ENCODE measurements around the gene ARNT2.
"Not testable (repeated sequence)": the region's sequence is repeated elsewhere in the genome, so short reads cannot be mapped to it uniquely, and the experiment has no call there.

Gene ARNT2

GRCh38 chr15:80495401-80495942 is 91.3 kb downstream of the ARNT2 start:
- DNase-seq = no peak

GRCh38 chr15:80496096-80496495 is 91.9 kb downstream of the ARNT2 start:
- no peak for DNase-seq

GRCh38 chr15:80497221-80497620 is 93.0 kb downstream of the ARNT2 start:
- DNase-seq = no peak

GRCh38 chr15:80498652-80499051 is 94.5 kb downstream of the ARNT2 start:
- DNase-seq = no peak

- no peak for DNase-seq
Measured at GRCh38 chr15:80500021-80500420, 95.8 kb downstream of the ARNT2 start.

- no peak for DNase-seq
Measured at GRCh38 chr15:80501476-80501875, 97.3 kb downstream of the ARNT2 start.

GRCh38 chr15:80502782-80503181 is 98.6 kb downstream of the ARNT2 start:
- DNase-seq = no peak

GRCh38 chr15:80503319-80503952 is 99.3 kb downstream of the ARNT2 start:
- DNase-seq = no peak

- DNase-seq = no peak
Measured at GRCh38 chr15:80504931-80505330, 100.7 kb downstream of the ARNT2 start.

GRCh38 chr15:80506286-80506893 is 102.2 kb downstream of the ARNT2 start:
- no peak for DNase-seq

GRCh38 chr15:80507131-80507530 is 102.9 kb downstream of the ARNT2 start:
- DNase-seq = no peak

GRCh38 chr15:80507638-80508316 is 103.6 kb downstream of the ARNT2 start:
- DNase-seq = no peak

GRCh38 chr15:80508783-80509182 is 104.6 kb downstream of the ARNT2 start:
- DNase-seq = no peak

- DNase-seq = no peak
Measured at GRCh38 chr15:80509800-80510199, 105.6 kb downstream of the ARNT2 start.

GRCh38 chr15:80510985-80511384 is 106.8 kb downstream of the ARNT2 start:
- not testable (repeated sequence) for DNase-seq

- DNase-seq = no peak
Measured at GRCh38 chr15:80512726-80513660, 108.8 kb downstream of the ARNT2 start.

- DNase-seq = no peak
Measured at GRCh38 chr15:80514071-80514780, 110.0 kb downstream of the ARNT2 start.

- DNase-seq = no peak
Measured at GRCh38 chr15:80517290-80517689, 113.1 kb downstream of the ARNT2 start.

GRCh38 chr15:80518522-80518921 is 114.3 kb downstream of the ARNT2 start:
- DNase-seq = no peak

GRCh38 chr15:80523746-80524145 is 119.6 kb downstream of the ARNT2 start:
- DNase-seq = no peak

- DNase-seq = no peak
Measured at GRCh38 chr15:80525853-80526252, 121.7 kb downstream of the ARNT2 start.

Data from KG1 (cell line).